Measurements from ENCODE around the gene LACTB. TPM values are rescaled to one million over a fixed set of nuclear protein-coding genes. Genes with fewer than 3 reads are reported as not detected.

LACTB gene
- total RNA-seq (2014; rRNA removed; shearing (Covaris generic)) = 22.5 and 41.1 TPM in 2 replicates

DNA sequence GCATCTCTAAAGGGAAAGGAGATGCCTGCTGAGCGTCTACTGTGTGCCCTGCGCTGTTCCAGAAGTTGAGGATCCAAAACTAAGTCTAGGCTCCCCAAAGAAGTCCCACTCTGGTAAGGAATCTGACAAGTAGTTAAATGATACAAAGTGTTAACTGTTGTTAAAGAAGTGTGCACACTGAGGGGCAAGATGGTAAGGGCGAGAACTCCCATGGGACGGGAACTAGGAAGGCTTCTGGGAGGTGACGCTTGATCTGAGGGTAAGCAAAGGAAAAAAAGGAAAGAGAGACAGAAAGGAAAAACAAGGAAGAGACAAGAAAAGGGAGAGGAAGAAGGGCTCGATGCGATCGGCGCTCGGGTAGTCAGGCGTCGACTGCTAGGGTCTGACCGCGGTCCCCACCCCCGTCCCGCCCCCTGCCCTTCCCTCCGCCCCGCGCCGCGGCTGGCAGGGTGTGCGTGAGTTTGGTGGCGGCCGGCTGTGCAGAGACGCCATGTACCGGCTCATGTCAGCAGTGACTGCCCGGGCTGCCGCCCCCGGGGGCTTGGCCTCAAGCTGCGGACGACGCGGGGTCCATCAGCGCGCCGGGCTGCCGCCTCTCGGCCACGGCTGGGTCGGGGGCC is at the start of gene LACTB:
LACTB (plus strand) TSS at position 480 of the 620 bp plus-strand sequence; CDS start at position 491, 11 bp downstream.
- peak; percentile 86 for DNase-seq (ENCODE audit: low read depth)

DNA sequence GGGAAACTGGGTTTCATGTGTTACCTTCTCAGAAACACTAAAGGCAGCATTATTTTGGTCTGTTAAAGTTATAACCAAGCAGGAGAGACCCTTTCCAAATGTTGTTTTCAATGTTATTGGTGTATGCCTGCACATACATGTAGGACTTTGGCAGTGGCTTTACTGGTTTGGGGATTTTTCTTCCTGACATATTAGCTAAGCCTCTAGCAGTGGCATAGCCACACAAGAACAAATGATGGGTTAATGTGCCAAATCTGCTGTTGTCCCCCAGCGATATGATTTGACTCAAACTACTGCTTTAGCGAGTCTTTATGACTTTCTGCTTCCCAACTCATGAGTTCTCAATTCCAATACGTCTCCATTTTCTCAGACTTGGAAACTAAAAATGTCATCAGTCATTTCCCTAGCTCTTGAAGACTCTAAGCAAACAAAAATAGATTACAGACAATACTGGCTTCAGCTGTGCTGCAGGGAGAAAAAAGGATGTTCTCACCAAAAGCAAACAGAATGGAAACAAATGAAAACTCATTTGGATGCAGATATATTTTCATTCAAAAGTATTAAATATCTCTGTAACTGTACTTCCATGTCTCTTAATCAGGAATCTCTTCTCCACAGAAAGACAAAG is 49.5 kb upstream of the LACTB start:
- no peak for DNase-seq (ENCODE audit: low read depth)

DNA sequence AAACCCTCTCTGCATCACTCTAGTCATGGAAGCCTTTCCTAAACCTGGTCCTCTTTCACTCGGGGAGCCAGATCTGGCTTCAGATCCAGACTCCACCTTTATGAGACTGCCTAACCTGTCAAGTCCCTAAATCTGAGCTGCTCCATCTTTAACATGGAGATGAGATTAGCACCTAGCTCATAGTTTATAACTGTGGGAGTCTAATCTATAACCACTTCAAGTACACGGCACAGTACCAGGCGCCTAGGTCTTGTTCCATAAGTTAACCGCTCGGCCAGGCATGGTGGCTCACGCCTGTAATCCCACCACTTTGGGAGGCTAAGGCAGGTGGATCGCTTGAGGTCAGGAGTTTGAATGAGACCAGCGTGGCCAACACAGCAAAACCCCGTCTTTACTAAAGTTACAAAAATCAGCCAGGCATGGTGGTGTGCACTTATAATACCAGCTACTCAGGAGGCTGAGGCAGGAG is 48.8 kb upstream of the LACTB start:
- peak; percentile 62 for DNase-seq (ENCODE audit: low read depth)

- DNase-seq (ENCODE audit: low read depth) = peak; percentile 71
These were observed 48.0 kb upstream of the LACTB start for GRCh38 chr15:63073497-63074172.

DNA sequence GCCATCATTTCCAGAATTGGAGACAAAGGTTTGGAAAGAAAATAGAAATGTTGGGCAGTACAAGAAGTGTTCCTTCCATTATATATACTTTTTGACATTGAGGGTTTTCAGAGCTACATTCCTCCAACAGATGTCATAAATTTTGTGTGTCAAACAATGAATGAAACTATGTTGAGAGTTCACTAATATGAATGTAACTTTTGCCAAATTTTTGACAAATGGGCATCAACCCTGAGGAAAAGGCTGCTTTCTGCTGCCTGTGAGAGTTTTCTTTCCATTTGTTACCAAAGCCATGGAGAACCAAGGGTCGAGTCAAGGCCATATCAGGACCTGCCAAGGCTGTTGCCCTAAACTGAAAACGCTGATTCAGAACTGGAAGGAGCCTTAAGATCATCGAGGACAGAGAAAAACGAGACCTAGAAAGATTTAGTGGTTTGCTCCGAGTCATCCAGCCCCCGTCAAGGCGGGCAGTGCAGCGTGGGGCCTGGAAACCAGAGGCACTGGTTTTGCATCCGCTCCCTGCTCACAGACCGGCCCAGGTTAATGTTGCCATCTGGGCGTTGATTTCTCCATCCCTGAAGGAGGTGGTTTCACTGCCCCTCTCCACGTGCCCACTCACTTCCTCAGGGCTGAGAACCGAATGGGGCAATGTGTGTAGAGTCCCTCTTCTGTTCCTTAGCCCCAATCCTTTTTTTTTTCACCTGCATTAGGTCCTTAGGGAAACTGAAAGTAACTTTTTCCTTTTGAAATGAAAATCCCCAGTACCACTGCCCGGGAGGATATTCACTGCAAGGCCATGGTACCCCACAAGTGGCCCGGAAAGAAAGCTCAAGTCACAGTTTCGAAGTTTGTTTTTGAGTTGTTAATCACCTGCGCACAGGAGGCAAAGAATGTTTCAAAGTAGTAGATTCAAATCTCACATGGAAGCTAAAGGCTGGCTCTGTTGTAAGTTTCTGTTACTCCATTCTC is 46.4 kb upstream of the LACTB start:
- peak; percentile 55 for DNase-seq (ENCODE audit: low read depth)

DNA sequence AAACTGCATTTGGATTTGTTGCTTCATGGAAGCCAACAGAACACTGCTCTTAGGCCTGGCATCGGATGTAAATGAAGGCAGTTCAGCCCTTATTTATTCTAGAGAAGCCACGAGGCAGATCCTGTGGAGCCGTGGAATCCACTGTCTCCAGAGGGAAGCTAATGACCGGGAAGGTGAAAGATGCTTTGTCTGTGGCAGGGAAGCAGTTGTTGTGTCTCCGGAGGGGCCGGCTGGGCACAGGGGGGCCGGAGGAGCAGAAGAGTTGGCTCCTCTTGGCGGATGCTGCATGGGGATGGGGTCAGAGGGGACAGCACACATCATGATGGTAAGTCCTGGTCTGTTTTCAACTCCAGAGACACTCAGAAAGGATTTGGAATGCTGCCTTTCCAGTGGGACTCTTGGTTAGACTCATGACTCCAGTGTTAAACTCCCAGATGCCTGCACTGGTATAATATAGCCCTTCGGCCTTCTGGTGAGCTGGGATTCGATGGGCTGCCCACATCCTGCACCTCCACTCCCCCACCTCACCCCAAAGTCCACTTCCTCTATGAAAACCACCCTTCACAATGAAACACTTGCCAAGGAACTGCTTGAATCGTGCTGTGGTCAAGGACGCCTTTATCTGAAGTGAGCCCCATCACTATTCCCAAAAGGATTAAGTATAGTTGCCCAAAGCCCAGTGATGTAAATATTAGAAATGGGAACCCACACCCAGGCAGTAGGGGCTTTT is 45.5 kb upstream of the LACTB start:
- DNase-seq (ENCODE audit: low read depth) = no peak

DNA sequence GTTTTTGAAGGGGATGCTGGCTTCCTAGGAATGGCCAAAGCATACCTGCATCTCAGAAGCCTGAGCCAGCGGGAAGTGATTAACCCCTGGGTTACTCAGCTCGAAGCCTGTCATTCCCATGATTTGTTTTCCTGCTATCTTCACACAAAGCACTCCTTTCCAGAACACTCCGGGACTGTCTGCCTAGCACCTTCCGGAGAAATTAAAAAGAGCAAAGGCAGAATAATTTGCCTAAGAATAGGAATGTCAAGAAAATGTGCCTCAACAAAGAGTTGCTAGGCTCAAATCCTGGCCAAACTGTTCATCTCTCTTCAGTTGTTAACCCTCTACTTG is 45.0 kb upstream of the LACTB start:
- no peak for DNase-seq (ENCODE audit: low read depth)

DNA sequence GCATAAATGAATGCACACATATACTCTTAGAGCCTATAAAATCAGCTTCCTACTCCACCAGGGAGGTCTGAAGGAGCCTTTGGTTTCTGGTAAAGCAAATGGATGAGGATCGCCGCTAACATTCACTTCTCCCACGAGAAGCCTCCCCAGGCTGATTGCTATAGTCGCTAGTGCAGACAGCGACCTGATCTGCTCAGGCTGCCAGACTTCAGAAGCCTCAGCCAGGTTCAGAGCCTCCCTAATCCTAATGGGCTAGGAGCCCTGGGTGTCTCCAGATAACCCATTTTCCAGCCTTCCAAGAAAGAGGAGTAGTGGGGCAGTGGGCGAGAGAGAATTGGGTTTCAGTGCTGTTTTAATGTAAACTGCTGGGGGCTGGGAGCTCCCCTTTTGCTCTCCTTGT is 43.7 kb upstream of the LACTB start:
- no peak for DNase-seq (ENCODE audit: low read depth)

DNA sequence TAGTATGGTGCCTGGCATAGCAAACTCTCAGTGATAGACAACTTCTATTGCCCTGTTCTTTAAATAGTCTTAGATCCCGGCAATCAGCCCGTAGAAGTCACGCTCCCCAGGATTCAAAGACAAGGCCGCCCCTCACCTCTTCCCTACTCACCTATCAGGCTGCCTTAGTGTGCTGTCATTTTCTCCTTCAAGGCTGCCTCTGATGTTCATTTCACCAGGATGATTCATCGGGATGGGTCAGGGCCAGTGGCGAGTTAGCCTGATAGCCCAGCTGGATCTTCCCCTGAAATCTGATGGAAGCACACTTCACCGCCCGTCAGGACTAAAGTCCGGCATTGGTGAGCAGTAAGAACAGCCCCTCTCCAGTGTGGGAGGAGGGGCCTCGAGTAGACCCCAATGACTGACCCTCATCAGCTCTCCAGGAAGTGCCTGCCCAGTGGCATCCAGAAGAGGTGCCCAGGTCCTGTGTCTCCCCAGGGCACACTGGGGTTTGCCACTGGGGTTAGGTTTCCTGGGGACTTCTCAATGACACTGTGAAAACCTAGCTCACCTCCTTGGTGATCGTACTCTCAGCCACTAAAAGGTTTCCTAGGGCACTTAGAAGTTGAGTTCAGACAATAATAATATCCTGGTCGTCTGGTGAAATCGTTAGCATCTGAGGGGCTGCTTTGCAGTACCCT is 41.6 kb upstream of the LACTB start:
- DNase-seq (ENCODE audit: low read depth) = peak; percentile 61

GRCh38 chr15:63080634-63081250 is 40.9 kb upstream of the LACTB start:
- DNase-seq (ENCODE audit: low read depth) = no peak

DNA sequence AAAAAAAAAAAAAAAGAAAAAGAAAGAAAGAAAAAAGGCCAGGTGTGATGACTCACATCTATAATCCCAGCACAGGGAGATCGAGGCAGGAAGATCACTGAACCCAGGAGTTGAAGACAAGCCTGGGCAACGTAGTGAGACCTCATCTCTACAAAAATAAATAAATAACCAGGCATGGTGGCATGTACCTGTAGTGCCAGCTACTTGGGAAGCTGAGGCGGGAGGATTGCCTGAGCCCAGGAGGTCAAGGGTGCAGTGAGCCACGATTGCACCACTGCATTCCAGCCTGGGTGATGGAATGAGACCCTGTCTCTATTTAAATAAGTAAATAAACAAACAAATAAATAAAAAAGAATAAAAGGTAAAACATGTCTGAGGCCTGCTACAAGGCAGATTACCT is 39.3 kb upstream of the LACTB start:
- DNase-seq (ENCODE audit: low read depth) = no peak

- DNase-seq (ENCODE audit: low read depth) = no peak
These were observed 38.6 kb upstream of the LACTB start for GRCh38 chr15:63083044-63083443.

DNA sequence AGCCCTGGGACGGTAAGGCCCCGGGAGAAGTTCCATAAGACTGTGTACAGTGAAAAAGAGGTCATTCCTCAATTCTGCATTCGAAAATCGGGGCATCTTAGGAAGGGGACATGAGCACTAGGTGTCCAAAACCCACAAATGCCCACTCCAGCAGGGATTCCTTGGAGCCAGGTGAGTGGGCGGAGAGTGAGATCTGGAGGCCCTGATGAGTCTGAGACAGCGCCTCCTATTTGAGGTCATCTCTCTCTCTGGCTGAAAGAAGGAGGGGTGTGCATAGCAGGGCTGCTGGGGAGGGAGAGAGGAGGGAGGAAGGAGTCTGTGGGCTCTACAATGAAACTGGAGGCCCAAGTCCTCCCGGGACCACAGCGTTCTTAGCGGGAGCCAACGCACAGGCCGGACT is 38.1 kb upstream of the LACTB start:
- no peak for DNase-seq (ENCODE audit: low read depth)

DNA sequence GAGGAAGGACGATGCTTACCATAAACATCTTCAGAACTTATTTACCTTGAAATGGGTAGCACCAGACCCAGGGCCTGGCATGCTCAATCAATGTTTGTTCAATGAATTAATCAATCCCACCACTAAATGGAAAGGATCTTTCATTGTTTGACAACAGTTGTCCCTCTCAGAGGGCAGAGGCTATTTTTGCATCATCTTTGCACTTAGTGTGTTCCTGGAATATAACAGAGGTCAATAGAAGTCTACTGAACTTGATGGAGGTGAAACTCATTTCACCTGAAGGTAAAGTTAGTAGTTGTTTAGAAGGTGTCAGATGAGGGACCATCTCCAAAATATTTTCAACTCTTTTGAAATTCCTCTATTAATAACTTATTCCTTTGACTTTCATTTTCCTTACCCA is 36.9 kb upstream of the LACTB start:
- DNase-seq (ENCODE audit: low read depth) = no peak

DNA sequence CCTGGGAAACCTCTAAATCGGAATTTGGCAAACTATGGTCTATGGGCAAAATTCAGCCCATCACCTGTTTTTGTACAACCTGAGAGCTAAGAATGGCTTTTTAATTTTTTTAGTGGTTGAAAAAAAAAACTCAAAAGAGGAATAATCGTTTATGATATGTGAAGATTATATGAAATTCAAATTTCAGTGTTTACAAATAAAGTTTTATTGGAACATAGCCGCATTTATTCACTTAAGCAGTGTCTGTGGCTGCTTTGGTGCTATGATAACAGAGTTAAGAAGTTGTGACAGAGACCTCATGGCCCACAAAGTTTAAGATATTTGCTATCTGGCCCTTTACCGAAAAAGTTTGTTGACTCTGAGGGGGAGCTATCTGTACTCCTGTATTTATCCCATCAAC is 36.4 kb upstream of the LACTB start:
- no peak for DNase-seq (ENCODE audit: low read depth)

GRCh38 chr15:63086271-63086670 is 35.4 kb upstream of the LACTB start:
- DNase-seq (ENCODE audit: low read depth) = no peak

DNA sequence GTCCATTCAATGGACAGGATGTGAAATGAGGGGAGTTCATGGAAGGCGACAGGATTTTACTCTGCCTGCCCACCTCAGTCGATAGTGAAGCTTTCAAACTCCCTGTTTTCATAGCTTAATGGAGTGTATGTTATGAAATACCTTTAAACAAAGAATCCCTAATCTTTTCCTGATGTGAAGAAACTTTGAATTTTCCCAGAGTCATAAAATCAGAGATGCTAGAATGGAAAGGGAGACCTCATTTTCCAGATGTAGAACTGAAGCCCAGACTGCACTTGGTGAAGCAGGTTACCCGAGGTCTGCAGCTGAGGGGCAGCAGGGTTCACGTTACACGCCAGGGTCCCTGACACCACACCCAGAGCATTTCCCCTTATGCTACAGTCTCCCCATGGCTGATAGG is 34.7 kb upstream of the LACTB start:
- no peak for DNase-seq (ENCODE audit: low read depth)

GRCh38 chr15:63088533-63089245 is 33.0 kb upstream of the LACTB start:
- no peak for DNase-seq (ENCODE audit: low read depth)

- DNase-seq (ENCODE audit: low read depth) = peak; percentile 89
These were observed 32.2 kb upstream of the LACTB start for GRCh38 chr15:63089260-63090043.
